Pulmonary artery endothelial cell (primary cell): ENCODE results near the gene TSHZ3. TPM values are rescaled to one million over a fixed set of nuclear protein-coding genes. Genes with fewer than 3 reads are reported as not detected.

ENCODE experiments used
- DNase-seq: peaks from one replicate; pipeline ENCODE4 v3.0.0-alpha.2; 2011; ENCODE audit warnings: low read depth, low spot score
- total RNA-seq: library from RNA; depleted of rRNA; stranded (reverse); fragments of >200 nt; gene quantifications from 2 replicates; pipeline ENCODE4 v1.2.3, GENCODE V29; 2014

TSHZ3 gene
- 1.5 and 3.0 TPM in 2 replicates for total RNA-seq

GRCh38 chr19:31349160-31349881 lies at the start of gene TSHZ3:
TSHZ3 (minus strand) TSS chr19:31349436; CDS start chr19:31349219, 217 bp downstream.
- no peak for DNase-seq

- no peak for DNase-seq
These were observed 48.1 kb upstream of the TSHZ3 start for GRCh38 chr19:31397308-31397707.

- DNase-seq = no peak
These were observed 43.2 kb upstream of the TSHZ3 start for GRCh38 chr19:31392464-31392863.

GRCh38 chr19:31391518-31391917 lies 42.3 kb upstream of the TSHZ3 start:
- no peak for DNase-seq

GRCh38 chr19:31390711-31391110 lies 41.5 kb upstream of the TSHZ3 start:
- no peak for DNase-seq

GRCh38 chr19:31389874-31390273 lies 40.6 kb upstream of the TSHZ3 start:
- no peak for DNase-seq

GRCh38 chr19:31387717-31388301 lies 38.6 kb upstream of the TSHZ3 start:
- DNase-seq = no peak

GRCh38 chr19:31386806-31387205 lies 37.6 kb upstream of the TSHZ3 start:
- no peak for DNase-seq

- no peak for DNase-seq
These were observed 36.5 kb upstream of the TSHZ3 start for GRCh38 chr19:31385744-31386143.

- DNase-seq = no peak
These were observed 34.3 kb upstream of the TSHZ3 start for GRCh38 chr19:31383553-31383952.

GRCh38 chr19:31380854-31381253 lies 31.6 kb upstream of the TSHZ3 start:
- DNase-seq = no peak

GRCh38 chr19:31378404-31378803 lies 29.2 kb upstream of the TSHZ3 start:
- no peak for DNase-seq

GRCh38 chr19:31377736-31378135 lies 28.5 kb upstream of the TSHZ3 start:
- DNase-seq = no peak

- no peak for DNase-seq
These were observed 23.1 kb upstream of the TSHZ3 start for GRCh38 chr19:31372246-31372781.

- DNase-seq = no peak
These were observed 21.0 kb upstream of the TSHZ3 start for GRCh38 chr19:31370216-31370615.

- DNase-seq = no peak
These were observed 15.7 kb upstream of the TSHZ3 start for GRCh38 chr19:31364963-31365362.

GRCh38 chr19:31361728-31362127 lies 12.5 kb upstream of the TSHZ3 start:
- DNase-seq = no peak

- no peak for DNase-seq
These were observed 8.1 kb upstream of the TSHZ3 start for GRCh38 chr19:31357315-31357673.

- DNase-seq = no peak
These were observed 7.5 kb upstream of the TSHZ3 start for GRCh38 chr19:31356587-31357314.

GRCh38 chr19:31355665-31356289 lies 6.5 kb upstream of the TSHZ3 start:
- no peak for DNase-seq

- DNase-seq = no peak
These were observed 5.8 kb upstream of the TSHZ3 start for GRCh38 chr19:31354799-31355664.
